AG04450 (cell line): ENCODE results near the gene MT1M. TPM values are rescaled to one million over a fixed set of nuclear protein-coding genes. Genes with fewer than 3 reads are reported as not detected.

Experiments
- CTCF ChIA-PET: fragments of 300-600, 350-600 bp; formaldehyde crosslinking; extraction: SDS; loops from one replicate; lab custom pipeline; 2022; ENCODE audit warnings: antibody characterized with exemption, inconsistent platforms; lab: Charles Lee
- POLR2A ChIA-PET: fragments of 350-600 bp; formaldehyde crosslinking; extraction: SDS; loops from one replicate; lab custom pipeline; 2021; ENCODE audit warnings: antibody characterized with exemption, inconsistent platforms; lab: Yijun Ruan, JAX
- DNase-seq: peaks from one replicate; pipeline ENCODE4 v3.0.0-alpha.2; 2011; ENCODE audit warnings: low read depth, low spot score
- H3K27ac ChIP-seq: one replicate; pipeline ENCODE4 v1.5.1; 2012; ENCODE audit warnings: low read depth, low read length, control low read depth
- H3K27me3 ChIP-seq: one replicate; pipeline ENCODE4 v1.6.0; 2012; ENCODE audit warnings: low read length; ENCODE audit not compliant: control insufficient read depth, insufficient read depth
- H3K4me3 ChIP-seq: 2 replicates; pipeline ENCODE4 v1.5.1; 2011; ENCODE audit warnings: mild to moderate bottlenecking, low read depth, low read length, control low read depth
- H3K9me3 ChIP-seq: 2 replicates; pipeline ENCODE4 v1.5.1; 2012; ENCODE audit warnings: low read length; ENCODE audit not compliant: control insufficient read depth, insufficient read depth
- polyA plus RNA-seq: library from polyadenylated mRNA; depleted of rRNA; stranded (reverse); fragments of >200 nt; gene quantifications from 2 replicates; pipeline ENCODE4 v1.2.3, GENCODE V29; 2011
- TF ChIP-seq, protein P1 (sequence below): IDR thresholded peaks from 2 replicates; pipeline ENCODE4 v1.5.1; 2011; ENCODE audit warnings: low read depth, low read length, control low read depth, inconsistent platforms

The MT1M gene
- polyA plus RNA-seq, 1 experiment, result 0.10 TPM

DNA sequence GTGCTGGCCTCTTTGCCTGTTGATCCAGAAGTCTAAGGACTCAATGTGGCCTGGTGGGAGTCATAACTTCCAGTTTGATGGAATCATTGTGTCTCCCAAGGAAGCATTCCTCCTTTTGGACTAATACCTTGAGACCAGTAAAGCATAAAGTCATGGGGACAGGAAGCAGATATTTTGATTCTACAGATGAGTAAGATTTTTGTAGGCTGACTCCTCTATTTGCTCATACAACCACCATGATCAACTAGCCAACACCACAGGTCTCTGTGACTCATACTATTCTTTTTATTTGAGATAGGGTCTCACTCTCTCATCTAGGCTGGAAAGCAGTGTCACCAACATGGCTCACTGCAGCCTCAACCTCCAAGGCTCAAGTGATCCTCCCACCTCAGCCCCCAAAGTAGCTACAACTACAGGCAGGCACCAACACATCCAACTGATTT is 17.9 kb upstream of the MT1M start:
- CTCF ChIA-PET, result interaction anchor here (1.0 kb wide), 1 partner anchor 14 kb away, joined by 3 read pairs; no protein-coding TSS in a partner anchor
- Histone ChIP-seq H3K27me3 (no peaks in the 10 kb centered on the region), H3K9me3 (no peaks in the 10 kb centered on the region), H3K4me3 (no peak overlapping the region), H3K27ac (peak overlapping the region; percentile 41)
- POLR2A ChIA-PET, result no interaction called here
- no peak for DNase-seq
- TF ChIP-seq, protein P1, sequence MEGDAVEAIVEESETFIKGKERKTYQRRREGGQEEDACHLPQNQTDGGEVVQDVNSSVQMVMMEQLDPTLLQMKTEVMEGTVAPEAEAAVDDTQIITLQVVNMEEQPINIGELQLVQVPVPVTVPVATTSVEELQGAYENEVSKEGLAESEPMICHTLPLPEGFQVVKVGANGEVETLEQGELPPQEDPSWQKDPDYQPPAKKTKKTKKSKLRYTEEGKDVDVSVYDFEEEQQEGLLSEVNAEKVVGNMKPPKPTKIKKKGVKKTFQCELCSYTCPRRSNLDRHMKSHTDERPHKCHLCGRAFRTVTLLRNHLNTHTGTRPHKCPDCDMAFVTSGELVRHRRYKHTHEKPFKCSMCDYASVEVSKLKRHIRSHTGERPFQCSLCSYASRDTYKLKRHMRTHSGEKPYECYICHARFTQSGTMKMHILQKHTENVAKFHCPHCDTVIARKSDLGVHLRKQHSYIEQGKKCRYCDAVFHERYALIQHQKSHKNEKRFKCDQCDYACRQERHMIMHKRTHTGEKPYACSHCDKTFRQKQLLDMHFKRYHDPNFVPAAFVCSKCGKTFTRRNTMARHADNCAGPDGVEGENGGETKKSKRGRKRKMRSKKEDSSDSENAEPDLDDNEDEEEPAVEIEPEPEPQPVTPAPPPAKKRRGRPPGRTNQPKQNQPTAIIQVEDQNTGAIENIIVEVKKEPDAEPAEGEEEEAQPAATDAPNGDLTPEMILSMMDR, result no peak

DNA sequence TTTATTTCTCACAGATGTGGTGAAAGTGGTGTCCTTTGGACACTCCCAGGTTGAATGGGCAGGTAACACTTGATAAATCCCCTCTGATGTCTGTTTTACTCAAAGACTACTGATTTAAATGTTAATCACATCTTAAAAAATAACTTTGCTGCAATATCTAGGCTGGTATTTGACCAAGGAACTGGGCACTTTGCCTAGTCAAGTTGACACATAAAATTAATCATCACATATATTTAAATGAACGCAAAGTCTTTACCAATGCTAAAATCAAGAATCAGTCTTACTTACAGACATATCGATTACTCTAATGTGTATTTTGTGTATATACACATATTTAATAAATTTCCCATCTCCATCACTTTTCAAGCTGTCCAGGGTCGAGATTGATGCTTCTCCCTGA is 17.1 kb upstream of the MT1M start:
- H3K4me3 ChIP-seq, result no peak overlapping the region
- no peak overlapping the region for H3K27ac ChIP-seq
- CTCF ChIA-PET, result interaction anchor here (1.0 kb wide), 1 partner anchor 15 kb away, joined by 3 read pairs; no protein-coding TSS in a partner anchor
- POLR2A ChIA-PET, result interaction anchor here (2.8 kb wide), 1 partner anchor 10 kb away, joined by 25 read pairs; the partner anchor contains the start of gene MT1E
- no peaks in the 10 kb centered on the region for H3K9me3 ChIP-seq
- no peak for DNase-seq
- H3K27me3 ChIP-seq, result no peaks in the 10 kb centered on the region
- TF ChIP-seq, protein P1, result no peak

DNA sequence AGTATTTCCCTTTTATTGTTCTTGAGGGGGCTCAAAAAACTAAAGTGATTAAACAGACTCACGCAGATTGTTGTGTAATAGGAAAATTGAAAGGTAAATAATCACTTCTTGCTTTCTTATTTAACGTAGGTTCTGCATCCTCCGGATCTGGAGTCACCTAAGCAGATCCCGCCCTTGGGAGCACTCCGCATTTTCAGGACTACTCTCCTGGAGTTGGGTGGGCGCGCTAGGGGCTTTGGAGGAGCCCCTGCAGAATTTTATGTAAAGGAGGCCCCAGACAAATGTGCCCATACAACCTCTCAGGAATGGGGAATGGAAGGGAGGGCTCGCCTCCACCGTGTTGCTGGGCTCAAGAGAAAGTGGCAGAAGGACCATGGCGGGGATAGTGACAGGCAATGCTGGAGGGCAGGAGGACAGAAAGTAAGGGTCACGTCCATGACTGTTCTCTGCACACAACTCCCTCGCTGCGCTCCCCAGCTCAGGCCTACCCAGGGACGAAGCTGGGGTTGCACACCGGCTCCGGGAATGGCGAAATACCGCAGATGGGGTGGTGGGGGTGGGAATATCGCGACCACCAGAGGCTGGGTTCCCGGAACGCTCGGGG is 15.7 kb upstream of the MT1M start:
- no peak for DNase-seq
- ChIA-PET POLR2A (interaction anchor here (1.6 to 2.8 kb wide), 2 partner anchors 8 to 9 kb away, joined by 4 to 25 read pairs; partner anchors contain the start of genes MT1E and MT2A), CTCF (no interaction called here)
- peak overlapping the region; percentile 46; the same call in 1 of the 2 replicates for H3K4me3 ChIP-seq
- no peak overlapping the region for H3K27ac ChIP-seq
- no peaks in the 10 kb centered on the region for H3K9me3 ChIP-seq
- TF ChIP-seq, protein P1, result no peak
- no peaks in the 10 kb centered on the region for H3K27me3 ChIP-seq

DNA sequence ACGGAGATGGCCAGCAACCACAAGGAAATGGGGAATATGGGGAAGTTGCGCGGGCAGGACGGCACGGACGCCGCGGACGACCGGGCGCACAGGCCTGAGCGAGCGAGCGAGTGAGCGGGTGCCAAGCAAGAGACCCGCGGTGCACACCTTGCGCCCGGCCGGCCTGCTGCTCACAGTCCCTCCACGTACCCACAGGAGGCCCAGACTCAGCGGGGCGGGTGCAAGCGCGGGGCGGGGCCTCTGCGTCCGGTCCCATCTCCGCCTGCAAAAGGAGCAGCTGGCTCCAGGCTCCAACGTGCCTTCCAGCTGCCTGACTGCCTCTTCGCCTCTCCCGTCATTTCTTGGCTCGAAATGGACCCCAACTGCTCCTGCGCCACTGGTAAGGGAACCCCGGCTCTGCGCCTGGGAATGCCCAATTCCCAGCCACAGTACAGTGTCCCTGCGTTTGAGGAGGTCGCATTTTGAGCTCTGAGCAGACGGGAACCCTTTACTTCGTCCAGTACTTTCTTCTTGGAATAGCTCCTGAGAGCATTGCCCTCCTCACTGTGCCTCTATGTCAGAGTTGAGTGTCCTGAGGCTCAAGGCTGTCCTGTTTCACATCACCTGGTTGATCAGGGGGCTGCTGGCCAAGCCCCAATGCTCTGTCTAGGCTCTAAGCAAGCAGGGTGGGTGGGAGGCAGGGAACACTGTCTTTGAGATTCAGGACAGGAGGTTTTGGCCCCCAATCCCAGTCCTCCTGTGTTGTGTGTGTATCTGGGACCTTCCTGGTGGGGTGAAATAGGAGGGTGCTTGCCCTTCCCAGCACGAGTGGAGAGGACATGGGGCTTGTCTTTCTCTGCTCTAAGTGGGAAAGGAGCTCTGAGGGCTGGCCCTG is 15.0 kb upstream of the MT1M start:
- POLR2A ChIA-PET, result interaction anchor here (0.6 to 2.8 kb wide), 3 partner anchors 8 to 94 kb away, joined by 4 to 25 read pairs (median 4); partner anchors contain the start of genes MT1E and MT2A

More for the DNA sequence above, 15.0 kb upstream of the MT1M start:
- CTCF ChIA-PET, result interaction anchor here (1.0 kb wide), 1 partner anchor 84 kb away, joined by 3 read pairs; no protein-coding TSS in a partner anchor
- no peak for DNase-seq
- H3K27me3 ChIP-seq, result no peaks in the 10 kb centered on the region
- TF ChIP-seq, protein P1, result no peak
- no peak overlapping the region for H3K27ac ChIP-seq
- no peaks in the 10 kb centered on the region for H3K9me3 ChIP-seq
- peak overlapping the region; percentile 46 for H3K4me3 ChIP-seq
